Kidney (tissue), 14 donors: ENCODE data around the gene CDKN3. TPM values are rescaled to one million over a fixed set of nuclear protein-coding genes. Genes with fewer than 3 reads are reported as not detected.

Experiments
- DNase-seq, 5 donors: peaks; one replicate each; pipeline ENCODE4 v3.0.0-alpha.2; 2013 to 2020
- FAIRE-seq: peaks from 2 replicates; lab custom pipeline; 2012; peaks lifted over from hg19 to GRCh38; lab: Jason Lieb, UNC
- H3K27ac ChIP-seq, 2 donors: one replicate each; pipeline ENCODE4 v1.7.0; 2013; ENCODE audit warnings: low read depth in 2 of 2, low read length in 2 of 2, inconsistent platforms in 1 of 2
- H3K27me3 ChIP-seq: one replicate; pipeline ENCODE4 v1.7.1; 2013; ENCODE audit warnings: low read length, inconsistent platforms; ENCODE audit not compliant: control insufficient read depth, insufficient read depth
- H3K36me3 ChIP-seq, 3 donors: one replicate each; pipeline versions ENCODE4 v1.7.0 to v1.7.1; 2013; ENCODE audit warnings: low read length in 3 of 3, control low read depth in 1 of 3, inconsistent platforms in 1 of 3; ENCODE audit not compliant: insufficient read depth in 3 of 3, control insufficient read depth in 2 of 3
- H3K4me1 ChIP-seq, 3 donors: one replicate each; pipeline versions ENCODE4 v1.7.0 to v1.7.1; 2013; ENCODE audit warnings: low read length in 3 of 3, inconsistent platforms in 1 of 3, low read depth in 1 of 3; ENCODE audit not compliant: control insufficient read depth in 2 of 3, insufficient read depth in 2 of 3
- H3K4me3 ChIP-seq, 3 donors: one replicate each; pipeline versions ENCODE4 v1.7.0 to v1.8.1; 2013; ENCODE audit warnings: low read length in 3 of 3, control low read depth in 1 of 3, inconsistent platforms in 1 of 3
- H3K9ac ChIP-seq, 3 donors: one replicate each; pipeline versions ENCODE4 v1.7.0 to v1.7.1; 2013; ENCODE audit warnings: low read length in 3 of 3, control low read depth in 1 of 3, inconsistent platforms in 1 of 3
- H3K9me3 ChIP-seq, 3 donors: one replicate each; pipeline versions ENCODE4 v1.7.0 to v1.7.1; 2013; ENCODE audit warnings: low read length in 3 of 3, control low read depth in 1 of 3, inconsistent platforms in 1 of 3; ENCODE audit not compliant: control insufficient read depth in 2 of 3, insufficient read depth in 1 of 3
- intact Hi-C: fragments of 100-400 bp; cut with DNase I; formaldehyde crosslinking; loops from one replicate; pipeline ENCODE4 v1.11.1; 2022
- polyA plus RNA-seq: library from polyadenylated mRNA; stranded (reverse); fragments of 350-450 nt; fragmentation: Illumina TruSeq; extraction: RNeasy Lipid Tissue Mini Kit (QIAGEN cat#74804); gene quantifications from one replicate; pipeline ENCODE4 v1.2.3, GENCODE V29; 2014; ENCODE audit warnings: low read depth, low replicate concordance; ENCODE audit not compliant: insufficient read depth
- total RNA-seq: library from RNA; stranded (reverse); fragmentation: NEBNext Ultra II Directional; extraction: Animal tissue kit (Norgen Biotek cat#: 25700); gene quantifications from one replicate; pipeline ENCODE4 v1.2.1, GENCODE V29; 2021
- TF ChIP-seq, protein P1 (sequence below): IDR thresholded peaks from 3 replicates; pipeline ENCODE4 v1.5.1; 2012; ENCODE audit warnings: mild to moderate bottlenecking, moderate library complexity, borderline replicate concordance; ENCODE audit not compliant: insufficient read depth; ENCODE audit errors: extremely low read depth
- donor health status: control.
- donor health status: control.
- donor health status: control.
- donor health status: control.
- donor health status: control.
- donor health status: DM: yes; HTN: yes; CAD: no.
- donor health status: Normal renal cell carcinoma (clear cell type).

The CDKN3 gene
- total and polyA plus RNA-seq, 2 donors from 2014 or later: 1.2 to 2.1 TPM

DNA sequence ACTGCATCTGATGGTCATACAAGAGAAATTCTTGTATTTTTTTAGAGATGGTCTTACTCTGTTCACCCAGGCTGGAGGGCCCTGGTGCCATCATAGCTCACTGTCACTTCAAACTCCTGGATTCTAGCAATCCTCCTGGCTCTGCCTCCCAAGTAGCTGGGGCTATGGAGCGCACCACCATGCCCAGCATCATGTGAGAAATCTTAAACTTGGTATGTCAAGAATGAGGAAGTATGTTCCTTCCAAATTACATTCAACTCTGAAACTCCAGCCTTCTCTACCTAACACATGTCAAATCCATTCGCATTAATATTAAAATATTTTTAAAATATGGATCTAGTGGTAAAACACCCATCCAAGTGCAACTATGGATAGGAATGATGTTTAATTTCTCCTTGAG is 27.5 kb upstream of the CDKN3 start:
- Histone ChIP-seq H3K9ac (no peak overlapping the region), H3K36me3 (no peaks in the 10 kb centered on the region), H3K27me3 (no peaks in the 10 kb centered on the region), H3K27ac (no peak overlapping the region), H3K9me3 (no peaks in the 10 kb centered on the region), H3K4me3 (no peak overlapping the region), H3K4me1 (peaks cover 0 to 5% (median 4%) of the 10 kb centered on the region in 3 donors)
- DNase-seq: no peak
- FAIRE-seq: no peak
- TF ChIP-seq, protein P1, sequence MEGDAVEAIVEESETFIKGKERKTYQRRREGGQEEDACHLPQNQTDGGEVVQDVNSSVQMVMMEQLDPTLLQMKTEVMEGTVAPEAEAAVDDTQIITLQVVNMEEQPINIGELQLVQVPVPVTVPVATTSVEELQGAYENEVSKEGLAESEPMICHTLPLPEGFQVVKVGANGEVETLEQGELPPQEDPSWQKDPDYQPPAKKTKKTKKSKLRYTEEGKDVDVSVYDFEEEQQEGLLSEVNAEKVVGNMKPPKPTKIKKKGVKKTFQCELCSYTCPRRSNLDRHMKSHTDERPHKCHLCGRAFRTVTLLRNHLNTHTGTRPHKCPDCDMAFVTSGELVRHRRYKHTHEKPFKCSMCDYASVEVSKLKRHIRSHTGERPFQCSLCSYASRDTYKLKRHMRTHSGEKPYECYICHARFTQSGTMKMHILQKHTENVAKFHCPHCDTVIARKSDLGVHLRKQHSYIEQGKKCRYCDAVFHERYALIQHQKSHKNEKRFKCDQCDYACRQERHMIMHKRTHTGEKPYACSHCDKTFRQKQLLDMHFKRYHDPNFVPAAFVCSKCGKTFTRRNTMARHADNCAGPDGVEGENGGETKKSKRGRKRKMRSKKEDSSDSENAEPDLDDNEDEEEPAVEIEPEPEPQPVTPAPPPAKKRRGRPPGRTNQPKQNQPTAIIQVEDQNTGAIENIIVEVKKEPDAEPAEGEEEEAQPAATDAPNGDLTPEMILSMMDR: no peak
- intact Hi-C loops: no loop called here

DNA sequence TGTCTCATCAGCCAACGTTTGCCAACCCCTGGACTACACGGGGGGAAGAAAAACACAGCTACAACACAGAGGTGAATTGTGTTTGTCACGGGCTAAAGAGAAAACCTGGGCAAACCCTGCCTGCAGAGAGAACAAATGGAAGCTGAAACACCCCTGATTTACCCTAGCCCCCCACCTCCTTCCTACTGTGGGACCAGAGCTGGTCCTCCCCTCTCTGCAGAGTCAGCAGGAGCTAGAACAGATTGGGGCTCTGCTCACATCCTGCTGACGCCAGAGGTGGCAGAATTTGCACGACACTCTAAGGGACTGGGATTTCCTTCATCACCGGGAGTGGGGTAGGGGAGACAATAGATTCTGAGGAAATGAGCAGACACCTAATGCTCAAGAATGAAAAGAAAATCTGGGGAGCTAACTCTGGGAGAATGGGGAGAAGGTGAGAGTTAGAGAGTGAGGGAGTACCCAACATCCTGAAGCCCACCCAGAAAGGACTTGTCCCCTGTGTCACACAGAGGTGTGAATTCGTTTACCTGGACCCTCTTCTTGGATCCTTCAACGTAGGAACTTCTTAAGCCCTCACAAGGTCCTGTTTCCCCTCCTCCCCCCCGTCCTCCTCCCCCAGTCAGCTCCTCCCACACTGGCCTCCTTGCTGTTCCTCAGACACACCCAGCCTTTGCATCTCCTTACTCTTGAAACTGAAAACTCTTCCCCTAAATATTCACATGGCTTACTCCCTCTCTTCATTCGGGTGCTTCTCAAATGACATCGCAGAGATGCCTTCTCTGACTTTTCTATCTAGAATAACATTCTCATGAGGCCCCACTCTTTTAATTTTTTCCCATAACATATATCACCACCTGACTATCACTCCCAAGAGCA is 26.2 kb upstream of the CDKN3 start:
- no peak overlapping the region for H3K27ac ChIP-seq
- no peak overlapping the region for H3K9ac ChIP-seq
- no peaks in the 10 kb centered on the region for H3K36me3 ChIP-seq
- FAIRE-seq: no peak
- H3K4me3 ChIP-seq: no peak overlapping the region
- TF ChIP-seq, protein P1: no peak
- no peaks in the 10 kb centered on the region for H3K9me3 ChIP-seq
- H3K4me1 ChIP-seq: peaks cover 0 to 5% (median 4%) of the 10 kb centered on the region in 3 donors
- H3K27me3 ChIP-seq: no peaks in the 10 kb centered on the region
- DNase-seq: no peak
- intact Hi-C loops: no loop called here

DNA sequence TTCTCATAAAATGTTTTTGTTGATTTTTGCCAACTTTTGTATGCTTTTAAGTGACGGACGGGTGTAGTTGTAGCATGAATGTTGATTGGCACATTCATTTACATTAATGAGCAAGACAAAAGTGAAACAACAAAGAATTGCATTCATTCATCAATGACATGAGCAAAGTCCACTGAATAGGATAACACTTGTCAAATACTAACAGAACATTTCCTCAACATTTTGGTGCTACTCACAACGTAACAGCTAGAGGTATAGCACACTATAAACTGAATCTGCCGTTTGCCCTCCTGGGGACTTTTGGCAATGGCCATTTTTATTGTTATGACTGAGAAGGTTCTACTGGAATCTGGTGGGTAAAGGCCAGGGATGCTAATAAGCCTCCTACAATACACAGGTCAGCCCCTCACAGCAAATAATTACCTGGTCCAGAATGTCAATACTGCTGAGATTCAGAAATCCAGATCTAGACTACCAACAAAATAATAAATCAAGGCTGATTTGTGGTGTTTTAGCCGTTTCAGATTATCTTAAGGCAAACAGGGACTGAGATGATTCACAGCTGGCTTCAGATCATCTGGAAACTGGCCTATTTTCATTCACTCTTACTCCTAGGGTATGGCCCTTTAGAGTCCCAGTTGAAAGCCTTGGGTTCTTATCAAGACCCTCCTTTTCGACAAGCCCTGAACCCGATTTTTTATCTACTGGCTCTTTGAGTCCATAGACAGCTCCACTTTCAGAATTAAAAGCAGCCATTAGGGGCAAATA is 22.5 kb upstream of the CDKN3 start:
- Histone ChIP-seq H3K36me3 (no peaks in the 10 kb centered on the region), H3K9me3 (no peaks in the 10 kb centered on the region), H3K4me3 (no peak overlapping the region), H3K27ac (no peak overlapping the region), H3K27me3 (no peaks in the 10 kb centered on the region), H3K4me1 (no peaks in the 10 kb centered on the region), H3K9ac (no peak overlapping the region)
- no peak for FAIRE-seq
- intact Hi-C loops: no loop called here
- TF ChIP-seq, protein P1: no peak
- no peak for DNase-seq
